ENCODE results near the gene OSBPL8. TPM values are rescaled to one million over a fixed set of nuclear protein-coding genes. Genes with fewer than 3 reads are reported as not detected.

The OSBPL8 gene
- total and polyA plus RNA-seq, 2 experiments from 2014 or later, result 20.1 to 82.5 TPM

GRCh38 chr12:76308866-76309265 lies 250.7 kb downstream of the OSBPL8 start:
- Histone ChIP-seq H3K27ac (no peak overlapping the region), H3K27me3 (no peaks in the 10 kb centered on the region), H4K20me1 (ENCODE audit: insufficient read depth, poor library complexity, severe bottlenecking) (no peaks in the 10 kb centered on the region), H3K79me2 (no peaks in the 10 kb centered on the region), H3K36me3 (replicated peaks; ENCODE audit: insufficient read depth, low read depth) (no peaks in the 10 kb centered on the region), H2AFZ (no peak overlapping the region), H3K9me2 (replicated peaks; ENCODE audit: insufficient read depth) (no peaks in the 10 kb centered on the region), H3K9me3 (ENCODE audit: low read depth) (no peaks in the 10 kb centered on the region), H3K4me3 (no peak overlapping the region), H3K4me2 (no peak overlapping the region), H3K4me1 (ENCODE audit: insufficient read depth) (no peaks in the 10 kb centered on the region)
- TF ChIP-seq CTCF (IDR thresholded peaks at IDR 0.05; ENCODE audit: poor library complexity) (no peak), EZH2 (IDR thresholded peaks at IDR 0.05; ENCODE audit: borderline replicate concordance) (no peak), EZH2phosphoT487 (IDR thresholded peaks at IDR 0.05; ENCODE audit: low read depth, severe bottlenecking, unreplicated experiment) (no peak)
- DNase-seq (ENCODE audit: low spot score), result no peak
- 36% methylated on average over 3 of the region's 3 CpGs for WGBS (ENCODE audit: low lambda C conversion rate, missing lambda C conversion rate)

- Histone ChIP-seq H3K36me3 (replicated peaks; ENCODE audit: insufficient read depth, low read depth) (no peaks in the 10 kb centered on the region), H3K4me3 (no peak overlapping the region), H4K20me1 (ENCODE audit: insufficient read depth, poor library complexity, severe bottlenecking) (no peaks in the 10 kb centered on the region), H3K9me3 (ENCODE audit: low read depth) (no peaks in the 10 kb centered on the region), H3K4me2 (no peak overlapping the region), H3K4me1 (ENCODE audit: insufficient read depth) (no peaks in the 10 kb centered on the region), H3K79me2 (no peaks in the 10 kb centered on the region), H3K27ac (no peak overlapping the region), H3K27me3 (no peaks in the 10 kb centered on the region), H2AFZ (no peak overlapping the region), H3K9me2 (replicated peaks; ENCODE audit: insufficient read depth) (no peaks in the 10 kb centered on the region)
- no peak for DNase-seq (ENCODE audit: low spot score)
- TF ChIP-seq CTCF (IDR thresholded peaks at IDR 0.05; ENCODE audit: poor library complexity), result no peak
- TF ChIP-seq EZH2phosphoT487 (IDR thresholded peaks at IDR 0.05; ENCODE audit: low read depth, severe bottlenecking, unreplicated experiment), result no peak
- no peak for TF ChIP-seq EZH2 (IDR thresholded peaks at IDR 0.05; ENCODE audit: borderline replicate concordance)
- WGBS (ENCODE audit: low lambda C conversion rate, missing lambda C conversion rate), result 97% methylated on average over 1 of the region's 1 CpG
Observed at GRCh38 chr12:76307083-76307482, 252.5 kb downstream of the OSBPL8 start.

- Histone ChIP-seq H2AFZ (no peak overlapping the region), H3K79me2 (no peaks in the 10 kb centered on the region), H3K4me3 (no peak overlapping the region), H3K9me2 (replicated peaks; ENCODE audit: insufficient read depth) (no peaks in the 10 kb centered on the region), H3K4me1 (ENCODE audit: insufficient read depth) (no peaks in the 10 kb centered on the region), H3K4me2 (no peak overlapping the region), H3K9me3 (ENCODE audit: low read depth) (no peaks in the 10 kb centered on the region), H4K20me1 (ENCODE audit: insufficient read depth, poor library complexity, severe bottlenecking) (no peaks in the 10 kb centered on the region), H3K27ac (no peak overlapping the region), H3K36me3 (replicated peaks; ENCODE audit: insufficient read depth, low read depth) (no peaks in the 10 kb centered on the region), H3K27me3 (no peaks in the 10 kb centered on the region)
- TF ChIP-seq EZH2phosphoT487 (IDR thresholded peaks at IDR 0.05; ENCODE audit: low read depth, severe bottlenecking, unreplicated experiment) (no peak), CTCF (IDR thresholded peaks at IDR 0.05; ENCODE audit: poor library complexity) (no peak)
- DNase-seq (ENCODE audit: low spot score), result no peak
- WGBS (ENCODE audit: low lambda C conversion rate, missing lambda C conversion rate), result 91% methylated on average over 6 of the region's 6 CpGs
Observed at GRCh38 chr12:76303989-76304460, 255.5 kb downstream of the OSBPL8 start.

- Histone ChIP-seq H4K20me1 (ENCODE audit: insufficient read depth, poor library complexity, severe bottlenecking) (no peaks in the 10 kb centered on the region), H3K4me2 (no peak overlapping the region), H3K79me2 (no peaks in the 10 kb centered on the region), H3K4me3 (no peak overlapping the region), H3K9me2 (replicated peaks; ENCODE audit: insufficient read depth) (no peaks in the 10 kb centered on the region), H3K4me1 (ENCODE audit: insufficient read depth) (no peaks in the 10 kb centered on the region), H3K36me3 (replicated peaks; ENCODE audit: insufficient read depth, low read depth) (no peaks in the 10 kb centered on the region), H3K9me3 (ENCODE audit: low read depth) (no peaks in the 10 kb centered on the region), H3K27ac (no peak overlapping the region), H3K27me3 (no peaks in the 10 kb centered on the region), H2AFZ (no peak overlapping the region)
- WGBS (ENCODE audit: low lambda C conversion rate, missing lambda C conversion rate), result 85% methylated on average over 2 of the region's 2 CpGs
- TF ChIP-seq EZH2 (IDR thresholded peaks at IDR 0.05; ENCODE audit: borderline replicate concordance), result no peak
- no peak for TF ChIP-seq EZH2phosphoT487 (IDR thresholded peaks at IDR 0.05; ENCODE audit: low read depth, severe bottlenecking, unreplicated experiment)
- TF ChIP-seq CTCF (IDR thresholded peaks at IDR 0.05; ENCODE audit: poor library complexity), result no peak
- no peak for DNase-seq (ENCODE audit: low spot score)
Observed at GRCh38 chr12:76303365-76303764, 256.2 kb downstream of the OSBPL8 start.
